Measurements from ENCODE around the gene RCC2.
A peak's percentile ranks its signal among the peaks of the same experiment; 100 is the strongest.

RCC2 gene

DNA sequence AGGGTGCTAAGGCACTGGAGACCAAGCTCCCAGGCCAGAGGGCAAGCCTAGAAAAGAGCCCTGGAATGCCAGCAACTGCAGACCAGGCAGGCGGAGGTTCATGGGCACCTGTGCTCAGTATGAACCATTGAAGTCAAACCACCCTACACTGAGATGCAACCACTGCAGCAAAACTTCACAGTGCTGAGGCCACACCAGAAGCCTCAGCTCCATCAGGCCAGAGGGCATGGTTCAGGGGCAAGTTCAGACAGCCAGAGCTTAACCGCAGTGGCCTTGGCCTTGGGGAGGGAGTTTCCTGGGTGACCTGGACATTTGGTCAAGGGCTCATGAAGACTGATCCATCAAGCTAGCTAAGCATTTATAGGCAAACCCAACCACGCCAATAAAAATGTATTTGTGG, 7.1 kb downstream of the RCC2 start:
- no peaks in the 10 kb centered on the region for H3K27me3 ChIP-seq (ENCODE audit: control insufficient read depth, insufficient read depth, low read length)
- H3K4me1 ChIP-seq (ENCODE audit: control insufficient read depth, insufficient read depth, low read length), result peaks cover 53% of the 10 kb centered on the region
- no peak overlapping the region for H3K9ac ChIP-seq (ENCODE audit: low read depth, low read length)
- H3K9me3 ChIP-seq (ENCODE audit: control insufficient read depth, insufficient read depth, low read length), result no peaks in the 10 kb centered on the region
- peaks cover 43% of the 10 kb centered on the region for H3K36me3 ChIP-seq (ENCODE audit: control insufficient read depth, insufficient read depth, low read length)
- no peak overlapping the region for H3K4me3 ChIP-seq (ENCODE audit: low read depth, low read length)

- no peaks in the 10 kb centered on the region for H3K9me3 ChIP-seq (ENCODE audit: control insufficient read depth, insufficient read depth, low read length)
- H3K36me3 ChIP-seq (ENCODE audit: control insufficient read depth, insufficient read depth, low read length), result peaks cover 65% of the 10 kb centered on the region
- H3K4me1 ChIP-seq (ENCODE audit: control insufficient read depth, insufficient read depth, low read length), result peaks cover 28% of the 10 kb centered on the region
- no peaks in the 10 kb centered on the region for H3K27me3 ChIP-seq (ENCODE audit: control insufficient read depth, insufficient read depth, low read length)
- H3K4me3 ChIP-seq (ENCODE audit: low read depth, low read length), result peak overlapping the region; percentile 5
- H3K9ac ChIP-seq (ENCODE audit: low read depth, low read length), result no peak overlapping the region
These were observed 10.3 kb downstream of the RCC2 start for GRCh38 chr1:17429183-17429582.

- peaks cover 17% of the 10 kb centered on the region for H3K4me1 ChIP-seq (ENCODE audit: control insufficient read depth, insufficient read depth, low read length)
- peaks cover 65% of the 10 kb centered on the region for H3K36me3 ChIP-seq (ENCODE audit: control insufficient read depth, insufficient read depth, low read length)
- no peaks in the 10 kb centered on the region for H3K9me3 ChIP-seq (ENCODE audit: control insufficient read depth, insufficient read depth, low read length)
- no peak overlapping the region for H3K9ac ChIP-seq (ENCODE audit: low read depth, low read length)
- H3K27me3 ChIP-seq (ENCODE audit: control insufficient read depth, insufficient read depth, low read length), result no peaks in the 10 kb centered on the region
- H3K4me3 ChIP-seq (ENCODE audit: low read depth, low read length), result no peak overlapping the region
These were observed 11.5 kb downstream of the RCC2 start for GRCh38 chr1:17427696-17428660.

DNA sequence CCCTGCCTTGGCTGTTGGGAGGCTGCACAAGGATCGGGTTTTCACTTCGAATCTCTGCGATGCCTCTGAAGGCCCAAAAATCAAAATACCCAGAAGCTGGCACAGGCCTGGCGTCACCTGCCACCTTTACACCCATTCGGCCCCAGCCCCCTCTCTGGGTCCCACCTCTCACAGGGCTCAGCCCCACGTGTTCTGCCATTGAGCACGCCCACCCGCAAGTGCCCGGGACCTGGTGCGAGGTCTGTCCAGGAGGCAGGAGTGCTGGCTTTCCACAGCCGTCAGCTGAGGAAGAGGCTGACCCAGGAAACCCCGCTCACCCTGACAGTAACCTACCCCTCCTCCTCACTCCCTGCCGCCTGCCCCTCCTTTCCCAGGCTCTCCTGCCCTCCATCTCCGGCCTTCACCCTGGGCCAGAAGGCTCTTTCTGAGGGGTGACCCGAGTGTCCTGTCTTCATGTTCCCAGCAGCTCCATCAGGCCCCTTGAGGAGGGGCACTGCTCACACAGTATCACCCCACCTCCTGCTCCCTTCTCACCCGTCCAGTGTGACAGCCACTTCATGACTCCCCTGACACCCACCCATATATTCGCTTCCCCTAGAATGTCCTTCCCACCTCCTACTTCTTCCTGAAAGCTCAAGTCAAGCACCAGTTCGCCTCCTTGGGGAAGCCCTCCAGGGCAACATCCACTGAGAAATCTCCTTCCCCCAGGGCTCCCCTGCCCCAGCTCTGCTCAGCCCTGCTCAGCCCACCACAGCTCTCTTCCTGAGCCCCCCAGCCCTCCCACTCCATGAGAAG, 13.5 kb downstream of the RCC2 start:
- H3K4me3 ChIP-seq (ENCODE audit: low read depth, low read length), result no peak overlapping the region
- no peak overlapping the region for H3K9ac ChIP-seq (ENCODE audit: low read depth, low read length)
- peaks cover 79% of the 10 kb centered on the region for H3K36me3 ChIP-seq (ENCODE audit: control insufficient read depth, insufficient read depth, low read length)
- peaks cover 9% of the 10 kb centered on the region for H3K4me1 ChIP-seq (ENCODE audit: control insufficient read depth, insufficient read depth, low read length)
- H3K27me3 ChIP-seq (ENCODE audit: control insufficient read depth, insufficient read depth, low read length), result no peaks in the 10 kb centered on the region
- no peaks in the 10 kb centered on the region for H3K9me3 ChIP-seq (ENCODE audit: control insufficient read depth, insufficient read depth, low read length)

DNA sequence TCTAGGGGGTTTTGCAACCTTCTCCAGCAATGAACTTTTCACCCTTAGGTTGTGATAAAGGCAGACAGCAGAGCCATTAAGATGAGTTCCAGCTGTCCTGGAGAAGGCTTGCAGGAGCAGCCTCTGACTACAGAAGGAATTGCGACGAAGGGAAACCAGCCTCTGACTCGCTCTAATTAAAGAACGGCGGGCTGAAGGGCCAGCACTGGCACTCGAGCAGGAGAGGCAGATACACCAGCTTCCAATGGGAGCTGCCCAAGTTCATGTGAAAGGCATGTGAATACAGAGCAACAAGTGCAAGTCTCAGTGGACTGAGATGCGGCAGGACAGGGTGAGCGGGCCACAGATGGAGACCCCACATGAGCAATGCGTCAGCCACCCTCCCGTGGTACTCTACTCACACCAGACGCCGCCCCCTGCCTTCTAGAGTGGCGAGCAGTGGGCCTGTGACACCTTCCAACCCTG, 15.7 kb downstream of the RCC2 start:
- Histone ChIP-seq H3K9ac (ENCODE audit: low read depth, low read length) (no peak overlapping the region), H3K4me1 (ENCODE audit: control insufficient read depth, insufficient read depth, low read length) (no peaks in the 10 kb centered on the region), H3K4me3 (ENCODE audit: low read depth, low read length) (no peak overlapping the region), H3K9me3 (ENCODE audit: control insufficient read depth, insufficient read depth, low read length) (no peaks in the 10 kb centered on the region), H3K27me3 (ENCODE audit: control insufficient read depth, insufficient read depth, low read length) (no peaks in the 10 kb centered on the region), H3K36me3 (ENCODE audit: control insufficient read depth, insufficient read depth, low read length) (peaks cover 87% of the 10 kb centered on the region)

DNA sequence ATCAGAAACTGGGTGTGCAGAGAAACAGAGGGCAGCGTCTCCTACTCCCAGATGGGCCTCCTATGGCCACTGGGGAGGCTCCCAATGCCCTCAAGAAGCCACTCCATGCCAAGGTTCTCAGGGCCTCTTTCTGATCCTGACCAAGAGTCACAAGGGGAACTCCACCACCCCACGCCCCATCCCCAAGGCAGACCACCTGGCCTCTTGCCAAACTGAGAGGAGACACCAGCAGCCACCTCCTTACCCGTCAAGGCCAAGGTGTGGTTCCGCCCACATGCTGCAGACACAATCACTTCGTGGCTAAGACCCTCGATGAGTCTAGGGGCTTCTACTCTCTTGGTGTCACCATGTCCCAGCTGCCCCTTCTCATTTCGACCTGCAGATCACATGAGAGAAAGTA, 17.0 kb downstream of the RCC2 start:
- Histone ChIP-seq H3K9me3 (ENCODE audit: control insufficient read depth, insufficient read depth, low read length) (no peaks in the 10 kb centered on the region), H3K36me3 (ENCODE audit: control insufficient read depth, insufficient read depth, low read length) (peaks cover 79% of the 10 kb centered on the region), H3K4me1 (ENCODE audit: control insufficient read depth, insufficient read depth, low read length) (no peaks in the 10 kb centered on the region), H3K27me3 (ENCODE audit: control insufficient read depth, insufficient read depth, low read length) (no peaks in the 10 kb centered on the region), H3K9ac (ENCODE audit: low read depth, low read length) (no peak overlapping the region), H3K4me3 (ENCODE audit: low read depth, low read length) (no peak overlapping the region)

DNA sequence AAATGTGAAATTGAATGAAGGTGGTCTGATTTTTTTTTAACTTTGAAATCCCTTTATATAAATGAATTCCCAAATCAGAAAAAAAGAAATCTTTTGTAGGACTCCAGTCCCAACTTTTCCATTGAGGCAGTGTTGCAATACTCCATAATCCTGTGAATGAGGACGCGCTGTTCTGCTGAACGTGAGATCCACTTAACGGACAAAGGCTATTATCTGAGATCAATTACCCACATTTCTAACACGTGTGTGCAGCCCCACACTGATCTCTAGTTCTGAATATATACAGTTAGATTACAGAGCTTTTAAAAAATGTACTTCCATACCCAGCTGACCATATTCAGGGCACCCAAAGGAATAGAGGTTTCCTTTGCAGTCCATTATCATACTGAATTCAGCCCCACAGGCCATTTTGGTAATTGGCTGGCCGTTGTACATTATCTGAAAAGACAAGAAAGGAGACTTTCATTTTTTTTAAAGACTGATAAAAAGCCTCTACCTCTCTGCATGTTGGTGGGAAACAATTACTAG, 19.0 kb downstream of the RCC2 start:
- no peaks in the 10 kb centered on the region for H3K9me3 ChIP-seq (ENCODE audit: control insufficient read depth, insufficient read depth, low read length)
- peaks cover 74% of the 10 kb centered on the region for H3K36me3 ChIP-seq (ENCODE audit: control insufficient read depth, insufficient read depth, low read length)
- no peak overlapping the region for H3K9ac ChIP-seq (ENCODE audit: low read depth, low read length)
- H3K4me1 ChIP-seq (ENCODE audit: control insufficient read depth, insufficient read depth, low read length), result no peaks in the 10 kb centered on the region
- no peak overlapping the region for H3K4me3 ChIP-seq (ENCODE audit: low read depth, low read length)
- no peaks in the 10 kb centered on the region for H3K27me3 ChIP-seq (ENCODE audit: control insufficient read depth, insufficient read depth, low read length)

DNA sequence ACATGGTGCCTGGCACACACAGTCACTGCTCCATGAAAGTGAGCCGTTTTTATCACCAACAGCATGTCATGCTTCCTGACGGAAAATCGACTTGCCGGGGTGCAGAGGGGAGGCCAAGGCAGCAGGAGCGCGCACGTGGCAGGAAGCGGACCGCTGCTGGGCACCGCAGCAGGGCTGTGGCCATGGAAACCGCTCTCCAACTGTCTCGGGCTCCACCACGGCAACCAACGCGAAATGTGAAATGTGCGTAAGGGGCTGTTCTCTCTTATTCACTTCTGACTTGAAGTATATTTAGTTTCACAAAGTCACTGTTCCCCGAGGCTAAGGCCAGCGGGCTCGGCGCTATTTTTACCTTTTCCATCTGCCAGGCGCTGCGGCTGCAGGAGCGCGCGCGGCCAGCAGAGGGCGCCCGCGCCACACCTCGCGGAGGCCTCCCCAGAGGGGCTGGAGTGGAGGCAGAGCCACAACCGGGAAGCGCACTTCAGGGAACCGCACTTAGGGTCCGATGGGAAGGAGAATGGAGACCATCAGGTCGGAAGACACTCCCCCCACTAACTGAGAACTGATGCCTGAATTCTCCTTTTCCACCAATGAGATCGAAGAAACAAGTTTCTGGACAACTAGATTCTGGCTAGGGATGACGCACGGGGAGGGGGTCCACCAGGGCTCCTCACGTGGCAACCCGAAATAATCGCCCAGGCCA, 19.7 kb downstream of the RCC2 start:
- peaks cover 72% of the 10 kb centered on the region for H3K36me3 ChIP-seq (ENCODE audit: control insufficient read depth, insufficient read depth, low read length)
- H3K27me3 ChIP-seq (ENCODE audit: control insufficient read depth, insufficient read depth, low read length), result no peaks in the 10 kb centered on the region
- no peak overlapping the region for H3K4me3 ChIP-seq (ENCODE audit: low read depth, low read length)
- H3K4me1 ChIP-seq (ENCODE audit: control insufficient read depth, insufficient read depth, low read length), result no peaks in the 10 kb centered on the region
- no peak overlapping the region for H3K9ac ChIP-seq (ENCODE audit: low read depth, low read length)
- no peaks in the 10 kb centered on the region for H3K9me3 ChIP-seq (ENCODE audit: control insufficient read depth, insufficient read depth, low read length)

DNA sequence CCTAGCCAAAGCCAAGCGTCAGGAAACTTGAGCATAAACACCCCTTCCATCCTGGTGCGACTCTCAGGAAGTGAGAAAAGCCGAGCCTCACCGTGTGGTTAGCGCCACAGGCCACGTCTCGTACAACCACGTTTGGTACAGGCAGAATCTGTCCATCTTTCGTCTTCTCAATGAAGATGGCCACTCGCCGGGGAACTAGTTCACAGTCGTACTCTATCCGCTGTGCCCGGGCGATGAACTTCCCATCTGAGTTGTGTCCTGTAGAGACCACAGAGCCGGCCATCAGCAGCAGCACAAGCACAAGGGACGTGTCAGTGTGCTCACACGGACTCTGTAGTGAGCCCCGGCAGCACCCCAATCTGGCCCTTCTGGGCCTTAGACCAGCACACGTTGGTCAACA, 23.1 kb downstream of the RCC2 start:
- peaks cover 71% of the 10 kb centered on the region for H3K36me3 ChIP-seq (ENCODE audit: control insufficient read depth, insufficient read depth, low read length)
- no peaks in the 10 kb centered on the region for H3K4me1 ChIP-seq (ENCODE audit: control insufficient read depth, insufficient read depth, low read length)
- no peaks in the 10 kb centered on the region for H3K9me3 ChIP-seq (ENCODE audit: control insufficient read depth, insufficient read depth, low read length)
- H3K9ac ChIP-seq (ENCODE audit: low read depth, low read length), result no peak overlapping the region
- H3K27me3 ChIP-seq (ENCODE audit: control insufficient read depth, insufficient read depth, low read length), result no peaks in the 10 kb centered on the region
- no peak overlapping the region for H3K4me3 ChIP-seq (ENCODE audit: low read depth, low read length)

- no peak overlapping the region for H3K4me3 ChIP-seq (ENCODE audit: low read depth, low read length)
- H3K9ac ChIP-seq (ENCODE audit: low read depth, low read length), result no peak overlapping the region
- H3K4me1 ChIP-seq (ENCODE audit: control insufficient read depth, insufficient read depth, low read length), result no peaks in the 10 kb centered on the region
- no peaks in the 10 kb centered on the region for H3K27me3 ChIP-seq (ENCODE audit: control insufficient read depth, insufficient read depth, low read length)
- no peaks in the 10 kb centered on the region for H3K9me3 ChIP-seq (ENCODE audit: control insufficient read depth, insufficient read depth, low read length)
- peaks cover 78% of the 10 kb centered on the region for H3K36me3 ChIP-seq (ENCODE audit: control insufficient read depth, insufficient read depth, low read length)
These were observed 25.5 kb downstream of the RCC2 start for GRCh38 chr1:17414022-17414421.

DNA sequence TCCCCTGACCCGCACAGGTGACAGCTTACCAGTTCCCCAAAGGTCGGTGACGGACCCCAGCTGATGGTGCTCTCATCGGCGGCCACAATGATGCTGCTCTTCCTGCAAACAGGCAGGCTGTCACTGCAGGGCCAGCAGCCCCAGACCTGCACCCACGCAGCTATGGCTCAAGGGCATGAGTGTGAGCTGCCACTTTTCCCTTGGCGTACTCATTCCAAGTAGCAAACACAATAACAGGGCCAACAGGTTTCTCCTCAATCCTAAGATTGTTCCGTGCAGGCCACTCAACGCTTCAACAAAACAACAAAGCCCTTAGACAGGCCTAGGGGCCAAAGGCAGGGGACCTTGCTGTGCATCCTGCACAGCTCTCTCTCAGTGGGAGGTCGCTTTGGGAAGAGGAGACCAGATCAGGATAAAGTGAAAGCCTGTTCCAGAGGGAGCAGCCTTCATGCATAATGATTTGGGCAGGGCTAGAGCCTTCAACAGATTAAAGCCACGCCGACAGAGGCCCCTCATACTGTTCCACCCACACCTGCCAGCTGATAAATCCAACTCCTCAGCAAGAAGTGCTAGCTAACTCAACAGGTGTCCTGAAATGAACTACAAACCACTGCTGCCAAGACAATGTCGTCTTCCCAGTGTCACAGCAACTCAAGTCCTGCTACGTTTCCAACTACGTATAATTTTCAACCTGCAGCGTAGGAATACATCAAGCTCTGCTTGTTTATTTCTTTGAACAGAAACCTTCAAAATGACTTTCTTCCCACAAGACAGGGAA, 27.2 kb downstream of the RCC2 start:
- H3K4me3 ChIP-seq (ENCODE audit: low read depth, low read length), result no peak overlapping the region
- H3K27me3 ChIP-seq (ENCODE audit: control insufficient read depth, insufficient read depth, low read length), result no peaks in the 10 kb centered on the region
- H3K9me3 ChIP-seq (ENCODE audit: control insufficient read depth, insufficient read depth, low read length), result no peaks in the 10 kb centered on the region
- no peaks in the 10 kb centered on the region for H3K4me1 ChIP-seq (ENCODE audit: control insufficient read depth, insufficient read depth, low read length)
- peaks cover 84% of the 10 kb centered on the region for H3K36me3 ChIP-seq (ENCODE audit: control insufficient read depth, insufficient read depth, low read length)
- H3K9ac ChIP-seq (ENCODE audit: low read depth, low read length), result no peak overlapping the region

Data from iPS-15b (cell line).